KMS-11 (cell line): ENCODE measurements around the gene TAS2R60.

Experiments
- H2AFZ ChIP-seq: fragments of 200-600 bp; sonication (generic); 2 replicates; pipeline ENCODE4 v1.6.1; 2016; ENCODE audit warnings: antibody characterized with exemption, mixed run types, low read depth
- H3K27ac ChIP-seq: fragments of 200-600 bp; sonication (generic); 2 replicates; pipeline ENCODE4 v1.6.1; 2016; ENCODE audit warnings: mild to moderate bottlenecking, mixed run types
- H3K27me3 ChIP-seq: fragments of 200-600 bp; sonication (generic); 2 replicates; pipeline ENCODE4 v1.6.1; 2017; ENCODE audit warnings: mild to moderate bottlenecking, low read depth, mixed run types, moderate library complexity; ENCODE audit not compliant: insufficient read depth
- H3K36me3 ChIP-seq: fragments of 200-600 bp; sonication (generic); 2 replicates; pipeline ENCODE4 v1.6.1; 2017; ENCODE audit warnings: mild to moderate bottlenecking, mixed run types; ENCODE audit not compliant: insufficient read depth
- H3K4me1 ChIP-seq: fragments of 200-600 bp; sonication (generic); 2 replicates; pipeline ENCODE4 v1.6.1; 2016; ENCODE audit warnings: mild to moderate bottlenecking, low read depth, mixed run types; ENCODE audit not compliant: poor library complexity, severe bottlenecking
- H3K4me2 ChIP-seq: fragments of 200-600 bp; sonication (generic); 2 replicates; pipeline ENCODE4 v1.7.0; 2016; ENCODE audit warnings: mild to moderate bottlenecking, mixed run types
- H3K4me3 ChIP-seq: fragments of 200-600 bp; sonication (generic); IDR thresholded peaks from 2 replicates; pipeline ENCODE4 v1.6.1; 2017; ENCODE audit warnings: low read depth, low read length, mixed read lengths; ENCODE audit not compliant: insufficient read depth
- H3K79me2 ChIP-seq: fragments of 200-600 bp; sonication (generic); 2 replicates; pipeline ENCODE4 v1.6.1; 2016; ENCODE audit warnings: low read depth, mixed run types; ENCODE audit not compliant: insufficient read depth
- H3K9ac ChIP-seq: fragments of 200-600 bp; sonication (generic); 2 replicates; pipeline ENCODE4 v1.6.1; 2016; ENCODE audit warnings: mild to moderate bottlenecking, mixed run types
- H4K20me1 ChIP-seq: fragments of 200-600 bp; sonication (generic); 2 replicates; pipeline ENCODE4 v1.6.1; 2016; ENCODE audit warnings: mild to moderate bottlenecking, mixed run types; ENCODE audit not compliant: insufficient read depth
- CTCF ChIP-seq: fragments of 200-600 bp; sonication (generic); conservative IDR thresholded peaks from 2 replicates; pipeline ENCODE4 v1.6.1; 2017; ENCODE audit warnings: low read depth, mild to moderate bottlenecking, antibody characterized with exemption, low read length, moderate library complexity, mixed read lengths

Gene TAS2R60

GRCh38 chr7:143452495-143452894 is 9.2 kb downstream of the TAS2R60 start:
- Histone ChIP-seq H3K4me3 (no peak overlapping the region), H3K79me2 (no peaks in the 10 kb centered on the region), H2AFZ (no peak overlapping the region), H3K4me2 (no peak overlapping the region), H3K36me3 (no peaks in the 10 kb centered on the region), H3K4me1 (no peaks in the 10 kb centered on the region), H3K27me3 (0 out of 2 replicates have a peak, but pooled peaks cover 3% of the 10 kb centered on the region), H3K27ac (no peak overlapping the region), H3K9ac (no peak overlapping the region), H4K20me1 (no peaks in the 10 kb centered on the region)
- no peak for TF ChIP-seq CTCF

GRCh38 chr7:143454091-143454680 is 10.9 kb downstream of the TAS2R60 start:
- no peaks in the 10 kb centered on the region for H4K20me1 ChIP-seq
- TF ChIP-seq CTCF: no peak
- H3K9ac ChIP-seq: no peak overlapping the region
- H3K36me3 ChIP-seq: no peaks in the 10 kb centered on the region
- H3K4me2 ChIP-seq: no peak overlapping the region
- H2AFZ ChIP-seq: no peak overlapping the region
- no peaks in the 10 kb centered on the region for H3K79me2 ChIP-seq
- H3K4me3 ChIP-seq: no peak overlapping the region
- no peak overlapping the region for H3K27ac ChIP-seq
- no peaks in the 10 kb centered on the region for H3K4me1 ChIP-seq
- H3K27me3 ChIP-seq: 0 out of 2 replicates have a peak, but pooled peaks cover 3% of the 10 kb centered on the region

- Histone ChIP-seq H3K4me3 (no peak overlapping the region), H4K20me1 (no peaks in the 10 kb centered on the region), H3K4me1 (no peaks in the 10 kb centered on the region), H3K27me3 (0 out of 2 replicates have a peak, but pooled peaks cover 3% of the 10 kb centered on the region), H3K27ac (no peak overlapping the region), H2AFZ (no peak overlapping the region), H3K36me3 (no peaks in the 10 kb centered on the region), H3K79me2 (no peaks in the 10 kb centered on the region), H3K4me2 (no peak overlapping the region), H3K9ac (no peak overlapping the region)
- no peak for TF ChIP-seq CTCF
These were observed 12.2 kb downstream of the TAS2R60 start for GRCh38 chr7:143455491-143455890.

GRCh38 chr7:143455942-143456341 is 12.7 kb downstream of the TAS2R60 start:
- Histone ChIP-seq H3K4me2 (no peak overlapping the region), H3K4me3 (no peak overlapping the region), H3K27me3 (0 out of 2 replicates have a peak, but pooled peaks cover 1% of the 10 kb centered on the region), H3K27ac (no peak overlapping the region), H4K20me1 (no peaks in the 10 kb centered on the region), H3K36me3 (no peaks in the 10 kb centered on the region), H3K4me1 (no peaks in the 10 kb centered on the region), H3K9ac (no peak overlapping the region), H3K79me2 (no peaks in the 10 kb centered on the region), H2AFZ (no peak overlapping the region)
- TF ChIP-seq CTCF: no peak
